AG04449 (cell line): Measurements from ENCODE around the gene CTAGE8.
"Not testable (repeated sequence)": the region's sequence is repeated elsewhere in the genome, so short reads cannot be mapped to it uniquely, and the experiment has no call there.

Experiments
- CTCF ChIA-PET: fragments of 350-600 bp; formaldehyde crosslinking; extraction: SDS; loops from one replicate; lab custom pipeline; 2021; ENCODE audit warnings: antibody characterized with exemption; lab: Yijun Ruan, JAX
- POLR2A ChIA-PET: fragments of 400-600, 350-600 bp; formaldehyde crosslinking; extraction: SDS; loops from one replicate; lab custom pipeline; 2020; ENCODE audit warnings: antibody characterized with exemption, inconsistent platforms; lab: Yijun Ruan, JAX
- DNase-seq: peaks from one replicate; pipeline ENCODE4 v3.0.0-alpha.2; 2010; ENCODE audit warnings: low read depth, low spot score
- H3K4me3 ChIP-seq: 2 replicates; pipeline ENCODE4 v1.5.1; 2011; ENCODE audit warnings: low read depth, mild to moderate bottlenecking, control low read depth, low read length

Gene CTAGE8

GRCh38 chr7:144269188-144269587, at the start of gene CTAGE8:
TSS of gene CTAGE8 (minus strand) at chr7:144269288. CDS start at chr7:144269250, 38 bp downstream.
- DNase-seq, H3K4me3 ChIP-seq, CTCF ChIA-PET, POLR2A ChIA-PET: not testable (repeated sequence)

GRCh38 chr7:144317537-144317936, 48.4 kb upstream of the CTAGE8 start:
- CTCF ChIA-PET, H3K4me3 ChIP-seq, POLR2A ChIA-PET, DNase-seq: not testable (repeated sequence)

GRCh38 chr7:144311872-144312469, 42.9 kb upstream of the CTAGE8 start, which contains the start of gene OR2A1:
TSS of gene OR2A1 (plus strand) at chr7:144312419. CDS start at chr7:144318125, 5,706 bp downstream.
- CTCF ChIA-PET, POLR2A ChIA-PET: not testable (repeated sequence)

GRCh38 chr7:144311218-144311617, 42.1 kb upstream of the CTAGE8 start:
- H3K4me3 ChIP-seq, DNase-seq, CTCF ChIA-PET, POLR2A ChIA-PET: not testable (repeated sequence)

More at GRCh38 chr7:144311872-144312469, 42.9 kb upstream of the CTAGE8 start, which contains the start of gene OR2A1:
- not testable (repeated sequence) for DNase-seq, H3K4me3 ChIP-seq

GRCh38 chr7:144309702-144310101, 40.6 kb upstream of the CTAGE8 start:
- H3K4me3 ChIP-seq, CTCF ChIA-PET, DNase-seq, POLR2A ChIA-PET: not testable (repeated sequence)

GRCh38 chr7:144305156-144305555, 36.1 kb upstream of the CTAGE8 start:
- POLR2A ChIA-PET, CTCF ChIA-PET, H3K4me3 ChIP-seq, DNase-seq: not testable (repeated sequence)

GRCh38 chr7:144303607-144304006, 34.5 kb upstream of the CTAGE8 start:
- DNase-seq, CTCF ChIA-PET, POLR2A ChIA-PET, H3K4me3 ChIP-seq: not testable (repeated sequence)

- H3K4me3 ChIP-seq, POLR2A ChIA-PET, CTCF ChIA-PET, DNase-seq: not testable (repeated sequence)
These were observed 33.7 kb upstream of the CTAGE8 start for GRCh38 chr7:144302578-144303303.

- POLR2A ChIA-PET, H3K4me3 ChIP-seq, CTCF ChIA-PET, DNase-seq: not testable (repeated sequence)
These were observed 24.9 kb upstream of the CTAGE8 start for GRCh38 chr7:144293794-144294499.

GRCh38 chr7:144292384-144293161, 23.5 kb upstream of the CTAGE8 start:
- DNase-seq, POLR2A ChIA-PET, CTCF ChIA-PET, H3K4me3 ChIP-seq: not testable (repeated sequence)

- DNase-seq, H3K4me3 ChIP-seq, POLR2A ChIA-PET, CTCF ChIA-PET: not testable (repeated sequence)
These were observed 22.5 kb upstream of the CTAGE8 start for GRCh38 chr7:144291607-144292006.

GRCh38 chr7:144287171-144287784, 18.2 kb upstream of the CTAGE8 start:
- H3K4me3 ChIP-seq, POLR2A ChIA-PET, DNase-seq, CTCF ChIA-PET: not testable (repeated sequence)

- POLR2A ChIA-PET, CTCF ChIA-PET, H3K4me3 ChIP-seq, DNase-seq: not testable (repeated sequence)
These were observed 14.6 kb upstream of the CTAGE8 start for GRCh38 chr7:144283716-144284115.

- DNase-seq, POLR2A ChIA-PET, CTCF ChIA-PET, H3K4me3 ChIP-seq: not testable (repeated sequence)
These were observed 13.4 kb upstream of the CTAGE8 start for GRCh38 chr7:144282490-144282889.

- POLR2A ChIA-PET, H3K4me3 ChIP-seq, CTCF ChIA-PET, DNase-seq: not testable (repeated sequence)
These were observed 12.9 kb upstream of the CTAGE8 start for GRCh38 chr7:144281981-144282380.
